ENCODE results near the gene RAP1B. TPM values are rescaled to one million over a fixed set of nuclear protein-coding genes. Genes with fewer than 3 reads are reported as not detected.
"Not testable (repeated sequence)": the region's sequence is repeated elsewhere in the genome, so short reads cannot be mapped to it uniquely, and the experiment has no call there.

The RAP1B gene
- total RNA-seq, 2 donors from 2014 or later, result 158 to 238 TPM

GRCh38 chr12:68674376-68674775, 63.7 kb downstream of the RAP1B start:
- no peaks in the 10 kb centered on the region for H3K36me3 Mint-ChIP-seq (ENCODE audit: low read depth)

GRCh38 chr12:68675101-68675842, 64.6 kb downstream of the RAP1B start:
- peaks cover 25% of the 10 kb centered on the region for H3K4me1 Mint-ChIP-seq
- no peaks in the 10 kb centered on the region for H3K27me3 Mint-ChIP-seq
- peak overlapping the region; percentile 71 for H3K4me3 Mint-ChIP-seq
- peak; percentile 71 for ATAC-seq (replicated peaks)
- H3K27ac Mint-ChIP-seq, result peak overlapping the region; percentile 68
- no peaks in the 10 kb centered on the region for H3K9me3 Mint-ChIP-seq
- H3K36me3 Mint-ChIP-seq (ENCODE audit: low read depth), result no peaks in the 10 kb centered on the region

More at GRCh38 chr12:68674376-68674775, 63.7 kb downstream of the RAP1B start:
- Mint-ChIP-seq H3K9me3 (no peaks in the 10 kb centered on the region), H3K4me1 (peaks cover 25% of the 10 kb centered on the region), H3K27ac (peak overlapping the region; percentile 68), H3K27me3 (no peaks in the 10 kb centered on the region), H3K4me3 (peak overlapping the region; percentile 71)
- no peak for ATAC-seq (replicated peaks)

- H3K27me3 Mint-ChIP-seq; ATAC-seq (replicated peaks); H3K36me3 Mint-ChIP-seq (ENCODE audit: low read depth); H3K9me3 Mint-ChIP-seq: not testable (repeated sequence)
- Mint-ChIP-seq H3K4me3 (peak overlapping the region; percentile 71), H3K4me1 (peaks cover 16% of the 10 kb centered on the region), H3K27ac (peak overlapping the region; percentile 60)
Observed at GRCh38 chr12:68676854-68677253, 66.2 kb downstream of the RAP1B start.

GRCh38 chr12:68686262-68686594, 75.5 kb downstream of the RAP1B start:
- Mint-ChIP-seq H3K4me1 (peaks cover 11% of the 10 kb centered on the region), H3K9me3 (no peaks in the 10 kb centered on the region), H3K27me3 (no peaks in the 10 kb centered on the region), H3K27ac (peak overlapping the region; percentile 97), H3K36me3 (ENCODE audit: low read depth) (peaks cover 28% of the 10 kb centered on the region), H3K4me3 (peak overlapping the region; percentile 95)
- ATAC-seq (replicated peaks), result peak; percentile 1

- Mint-ChIP-seq H3K4me3 (peak within 1 kb of the TSS; percentile 95), H3K4me1 (peaks cover 11% of the 10 kb centered on the region), H3K36me3 (ENCODE audit: low read depth) (peaks cover 34% of the 10 kb centered on the region), H3K27me3 (no peaks in the 10 kb centered on the region), H3K9me3 (no peaks in the 10 kb centered on the region), H3K27ac (peak within 1 kb of the TSS; percentile 97)
- ATAC-seq (replicated peaks), result peak; percentile 95
Observed at GRCh38 chr12:68686595-68687521, 76.2 kb downstream of the RAP1B start, which contains the start of gene NUP107. TSS of gene NUP107 (plus strand) at chr12:68686978. CDS start at chr12:68687066, 88 bp downstream.

- peaks cover 100% of the 10 kb centered on the region for H3K36me3 Mint-ChIP-seq (ENCODE audit: low read depth)
- H3K4me3 Mint-ChIP-seq, result no peak overlapping the region
Observed at GRCh38 chr12:68695454-68695853, 84.8 kb downstream of the RAP1B start.

GRCh38 chr12:68699486-68699885, 88.8 kb downstream of the RAP1B start:
- Mint-ChIP-seq H3K4me3 (no peak overlapping the region), H3K27me3 (no peaks in the 10 kb centered on the region), H3K27ac (no peak overlapping the region), H3K9me3 (no peaks in the 10 kb centered on the region), H3K4me1 (no peaks in the 10 kb centered on the region), H3K36me3 (ENCODE audit: low read depth) (peaks cover 93% of the 10 kb centered on the region)
- no peak for ATAC-seq (replicated peaks)

More at GRCh38 chr12:68695454-68695853, 84.8 kb downstream of the RAP1B start:
- no peaks in the 10 kb centered on the region for H3K4me1 Mint-ChIP-seq
- no peaks in the 10 kb centered on the region for H3K27me3 Mint-ChIP-seq
- no peak for ATAC-seq (replicated peaks)
- no peaks in the 10 kb centered on the region for H3K9me3 Mint-ChIP-seq
- peak overlapping the region; percentile 39 for H3K27ac Mint-ChIP-seq

Other genes starting within 250 kb of the RAP1B start
- gene NUP107, start 76.1 kb downstream of the RAP1B start, total RNA-seq, result 100 to 1,000 TPM; 106 to 134 TPM
- gene SLC35E3, start 135.3 kb downstream of the RAP1B start, total RNA-seq, result 10 to 100 TPM; 12.3 to 12.6 TPM
- 100 to 1,000 TPM; 339 to 432 TPM for gene MDM2, start 197.3 kb downstream of the RAP1B start, total RNA-seq

All from activated T-helper 17 cell treated with anti-CD3 and anti-CD28 coated beads, Interleukin-2, amount 50 U/mL, for 72 hours (primary cell).